ENCODE results near the gene DGKG. TPM values are rescaled to one million over a fixed set of nuclear protein-coding genes. Genes with fewer than 3 reads are reported as not detected.

Gene DGKG
- total RNA-seq, 1 donor from 2014 or later: 6.3 TPM

- no peak for DNase-seq (ENCODE audit: low read depth)
Measured at GRCh38 chr3:186178412-186178811, 183.6 kb downstream of the DGKG start.

DNA sequence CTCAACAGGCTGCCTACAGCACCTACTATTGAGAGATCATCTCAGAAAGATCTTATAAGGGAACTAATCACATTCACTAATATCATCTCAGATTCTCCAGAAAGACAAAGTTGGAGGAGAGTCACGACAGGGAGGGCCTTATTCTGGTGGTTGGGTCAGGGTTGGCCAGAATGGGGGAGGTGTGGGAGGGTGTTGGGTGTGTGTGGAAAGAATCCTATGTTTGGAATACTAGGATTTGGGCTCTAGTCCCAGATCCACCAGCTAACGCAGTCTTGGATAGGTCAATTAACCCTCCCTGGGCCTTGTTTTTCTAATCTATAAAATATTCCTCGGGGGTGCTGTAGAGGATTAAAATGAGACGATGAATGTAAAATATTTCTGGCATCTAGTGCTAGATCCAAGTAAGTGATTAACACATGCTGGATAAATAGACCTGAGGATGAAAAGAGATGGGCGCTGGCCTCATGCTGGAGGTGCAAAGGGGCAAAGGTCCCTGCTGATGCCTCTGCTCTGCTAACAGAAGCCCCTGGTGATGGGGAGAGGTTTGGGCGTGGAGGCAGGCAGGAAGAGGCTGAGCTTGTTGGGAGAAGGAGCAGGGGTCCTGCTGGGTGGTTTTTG lies 185.6 kb downstream of the DGKG start:
- DNase-seq (ENCODE audit: low read depth): no peak

- no peak for DNase-seq (ENCODE audit: low read depth)
Measured at GRCh38 chr3:186173224-186173815, 188.7 kb downstream of the DGKG start.

GRCh38 chr3:186172353-186172752 lies 189.7 kb downstream of the DGKG start:
- DNase-seq (ENCODE audit: low read depth): no peak

DNA sequence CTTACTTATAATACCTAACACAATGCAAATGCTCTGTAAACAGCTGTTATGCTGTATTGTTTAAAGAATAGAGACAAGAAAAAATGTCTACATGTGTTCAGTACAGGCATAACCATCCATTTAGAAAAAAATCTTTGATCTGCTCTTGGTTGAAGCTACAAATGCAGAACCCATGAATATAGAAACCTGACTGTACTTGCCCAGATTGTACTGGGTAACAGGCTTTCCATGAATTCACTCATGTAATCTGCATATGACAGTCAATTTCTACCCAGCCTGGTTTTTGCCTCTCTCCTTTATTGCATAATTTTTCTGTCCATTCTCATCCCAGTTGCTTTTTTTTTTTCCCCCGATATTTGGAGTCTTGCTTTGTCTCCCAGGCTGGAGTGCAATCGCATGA lies 190.5 kb downstream of the DGKG start:
- DNase-seq (ENCODE audit: low read depth): no peak

DNA sequence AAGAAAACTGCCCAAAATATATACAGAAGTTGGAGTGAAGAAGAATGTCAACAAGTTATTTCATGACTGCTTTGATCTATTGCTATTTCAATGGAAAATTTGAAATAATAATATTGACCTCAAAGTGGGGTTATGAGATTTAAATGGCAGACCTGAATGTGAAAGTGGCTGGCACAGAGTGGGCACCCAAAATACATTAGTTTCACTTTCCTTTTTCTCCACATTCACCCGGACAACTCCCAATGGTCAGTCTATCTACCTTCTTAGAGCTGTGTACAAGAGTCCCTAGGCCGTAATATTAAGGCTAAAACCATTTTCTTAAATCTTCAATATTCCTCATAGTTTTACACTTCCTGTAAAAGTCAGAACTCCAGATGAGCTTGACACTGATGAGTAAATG lies 191.5 kb downstream of the DGKG start:
- DNase-seq (ENCODE audit: low read depth): no peak

- DNase-seq (ENCODE audit: low read depth): no peak
Measured at GRCh38 chr3:186169379-186169778, 192.7 kb downstream of the DGKG start.

DNA sequence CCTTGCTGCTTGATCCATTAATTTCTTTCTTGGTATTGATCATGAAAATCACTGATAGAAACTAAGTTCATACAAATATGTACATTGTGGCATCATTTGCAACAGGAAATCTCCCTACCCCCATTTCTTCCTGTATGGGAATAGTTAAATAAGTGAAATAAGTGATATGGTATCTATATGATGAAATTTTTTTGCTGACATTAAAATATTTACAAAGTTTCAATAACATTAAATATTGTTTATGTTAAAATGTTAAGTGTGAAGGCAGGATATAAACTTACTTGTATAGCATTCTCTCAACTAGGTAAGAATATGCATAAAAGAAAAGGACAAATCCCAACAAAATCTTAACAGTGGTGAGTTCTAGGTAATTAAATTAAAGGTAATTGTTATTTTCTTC lies 193.1 kb downstream of the DGKG start:
- DNase-seq (ENCODE audit: low read depth): no peak

DNA sequence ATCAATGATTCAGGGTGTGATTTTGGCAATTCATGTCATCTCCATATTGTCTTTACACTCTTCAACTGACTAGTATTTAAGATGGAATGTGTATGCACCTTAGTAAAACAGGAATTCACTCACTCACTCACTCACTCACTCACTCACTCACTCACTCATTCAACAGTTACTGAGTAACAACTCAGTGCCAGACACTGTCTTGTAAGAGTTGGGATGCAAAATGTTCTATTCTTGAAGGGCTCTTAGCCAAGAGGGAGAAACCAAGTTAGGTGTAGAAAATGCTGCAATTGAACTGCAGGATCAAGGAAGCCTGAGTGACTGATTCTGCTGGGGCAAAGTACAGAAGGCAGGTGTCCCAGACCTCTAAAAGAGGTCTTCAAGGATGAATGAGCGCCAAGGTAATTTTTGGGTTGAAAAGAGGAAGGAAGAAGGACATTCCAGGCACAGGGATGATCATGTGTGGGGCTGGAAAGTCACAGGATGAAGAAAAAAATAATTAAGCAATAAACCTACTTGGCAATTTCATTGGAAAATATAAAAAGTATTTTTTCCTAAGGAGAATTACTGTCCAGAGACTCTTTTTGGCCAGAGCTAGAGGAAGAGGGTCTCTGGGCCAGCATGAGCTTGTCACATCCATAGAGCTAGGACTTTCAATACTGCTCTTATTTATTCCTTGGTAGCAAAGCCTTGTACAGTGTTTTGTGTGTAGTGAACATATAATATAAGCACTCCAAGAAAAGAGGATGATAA lies 194.2 kb downstream of the DGKG start:
- no peak for DNase-seq (ENCODE audit: low read depth)

GRCh38 chr3:186166491-186167288 lies 195.3 kb downstream of the DGKG start:
- DNase-seq (ENCODE audit: low read depth): peak; percentile 75

GRCh38 chr3:186166036-186166435 lies 196.0 kb downstream of the DGKG start:
- peak; percentile 70 for DNase-seq (ENCODE audit: low read depth)

DNA sequence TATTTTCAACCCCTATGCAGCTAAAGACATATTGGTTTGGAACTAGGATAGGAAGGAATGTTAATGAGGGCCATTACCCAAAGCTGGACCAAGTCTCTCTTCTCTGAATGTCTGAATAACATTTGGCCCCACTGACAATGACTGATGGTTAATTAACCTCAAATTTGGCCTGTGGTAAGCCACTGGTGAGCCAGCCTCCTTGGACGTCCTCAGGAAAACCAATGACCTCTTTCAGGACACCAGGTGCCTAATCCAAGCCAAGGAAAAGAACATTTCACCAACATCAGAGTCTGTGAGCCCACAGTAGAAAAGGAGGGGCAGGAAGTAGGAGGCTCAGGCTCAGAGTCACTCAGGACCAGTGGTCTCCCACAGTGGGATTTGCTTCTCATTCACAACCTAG lies 196.7 kb downstream of the DGKG start:
- DNase-seq (ENCODE audit: low read depth): peak; percentile 95

DNA sequence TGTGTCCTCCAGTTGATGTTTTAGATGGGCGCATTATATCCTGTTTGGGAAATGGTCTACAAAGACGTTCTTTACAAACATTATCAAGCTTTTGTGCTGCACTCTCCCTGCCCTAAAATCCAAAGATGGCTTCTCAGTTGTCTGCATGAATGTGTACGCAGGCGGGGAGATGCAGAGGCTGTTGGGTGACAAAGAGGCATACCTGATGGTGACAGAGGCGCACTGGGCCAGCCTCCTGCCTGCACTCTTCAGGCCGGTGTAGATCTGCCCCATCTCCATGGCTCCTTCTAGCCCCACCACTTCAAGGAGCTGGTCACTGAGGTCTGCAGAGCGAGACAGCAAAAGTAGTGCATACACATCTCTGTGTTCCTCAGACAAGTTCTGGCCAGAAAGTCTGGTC lies 197.3 kb downstream of the DGKG start:
- DNase-seq (ENCODE audit: low read depth): no peak

- peak; percentile 73 for DNase-seq (ENCODE audit: low read depth)
Measured at GRCh38 chr3:186162221-186162620, 199.8 kb downstream of the DGKG start.

- no peak for DNase-seq (ENCODE audit: low read depth)
Measured at GRCh38 chr3:186160691-186161243, 201.3 kb downstream of the DGKG start.

- no peak for DNase-seq (ENCODE audit: low read depth)
Measured at GRCh38 chr3:186154641-186155040, 207.4 kb downstream of the DGKG start.

DNA sequence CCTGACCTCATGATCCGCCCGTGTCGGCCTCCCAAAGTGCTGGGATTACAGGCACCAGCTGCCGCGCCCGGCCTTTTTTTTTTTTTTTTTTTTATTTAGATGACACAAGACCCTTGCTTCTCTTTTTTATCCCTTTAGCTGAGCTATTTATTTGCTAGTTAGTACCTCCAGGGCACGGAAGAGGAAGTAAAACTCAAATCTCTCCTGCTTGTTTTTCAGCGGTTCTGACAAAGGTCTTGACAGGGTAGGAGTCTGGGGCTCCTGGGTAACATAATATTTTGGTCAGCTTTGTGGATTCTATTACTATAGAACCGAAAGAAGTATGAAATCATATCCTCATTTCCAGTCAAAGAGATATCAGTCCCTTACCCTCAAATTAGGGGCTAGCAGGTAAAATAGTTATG lies 209.1 kb downstream of the DGKG start:
- DNase-seq (ENCODE audit: low read depth): no peak

DNA sequence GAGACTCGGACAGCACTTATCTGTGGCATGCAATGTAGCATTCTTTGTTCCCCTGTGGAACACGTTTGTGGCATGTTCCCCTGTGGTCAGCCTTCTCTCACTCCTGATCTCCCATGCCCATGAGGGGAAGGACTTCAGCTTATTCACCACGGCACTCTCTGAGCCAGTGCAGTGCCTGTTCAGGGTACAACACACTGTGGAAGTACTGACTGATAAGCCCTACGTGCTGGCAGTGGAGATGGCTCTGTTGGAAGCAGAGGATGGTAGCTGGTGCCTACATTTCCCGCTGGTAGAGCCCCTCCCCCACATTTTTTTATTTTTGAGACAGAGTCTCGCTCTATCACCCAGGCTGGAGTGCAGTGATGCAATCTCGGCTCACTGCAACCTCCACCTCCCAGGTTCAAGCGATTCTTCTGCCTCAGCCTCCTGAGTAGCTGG lies 209.7 kb downstream of the DGKG start:
- peak; percentile 53 for DNase-seq (ENCODE audit: low read depth)

DNA sequence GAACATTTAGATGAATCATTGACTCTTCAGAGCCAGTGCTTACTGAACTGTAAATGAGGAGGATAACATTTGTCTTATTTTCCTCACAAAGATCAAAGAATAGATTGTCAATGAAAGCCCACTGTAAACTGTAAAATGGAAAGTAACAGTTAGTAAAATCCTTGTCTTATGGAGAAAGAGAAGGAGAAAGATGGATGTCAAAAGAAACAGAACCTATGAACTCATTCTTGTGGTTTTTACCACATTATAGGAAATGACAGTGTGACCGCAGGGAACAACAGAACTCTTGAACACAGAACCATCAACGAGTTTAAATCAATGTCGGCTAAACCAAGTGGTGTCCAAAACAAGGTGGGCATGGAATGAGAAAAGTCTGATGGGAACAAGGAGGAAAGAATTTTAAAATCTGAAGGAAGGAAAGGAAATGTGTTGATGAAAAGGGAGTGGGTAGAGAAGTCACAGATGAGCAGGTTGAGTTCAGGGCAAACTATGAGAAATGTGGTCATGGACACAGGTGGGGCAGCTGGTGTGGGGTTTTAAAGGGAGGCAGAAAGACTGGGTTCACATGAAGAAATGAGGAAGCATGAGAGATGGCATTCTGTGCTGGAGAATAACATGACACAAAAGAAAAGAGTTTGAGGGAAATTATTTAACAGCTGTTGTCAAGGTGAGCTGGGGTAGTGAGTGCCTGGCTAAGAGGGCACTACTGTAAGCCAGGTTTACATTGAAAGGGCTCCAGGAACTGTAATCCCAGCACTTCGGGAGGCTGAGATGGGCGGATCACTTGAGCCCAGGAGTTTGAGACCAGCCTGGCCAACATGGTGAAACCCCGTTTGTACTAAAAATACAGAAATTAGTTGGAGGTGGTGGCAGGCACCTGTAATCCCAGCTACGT lies 210.7 kb downstream of the DGKG start:
- DNase-seq (ENCODE audit: low read depth): no peak

DNA sequence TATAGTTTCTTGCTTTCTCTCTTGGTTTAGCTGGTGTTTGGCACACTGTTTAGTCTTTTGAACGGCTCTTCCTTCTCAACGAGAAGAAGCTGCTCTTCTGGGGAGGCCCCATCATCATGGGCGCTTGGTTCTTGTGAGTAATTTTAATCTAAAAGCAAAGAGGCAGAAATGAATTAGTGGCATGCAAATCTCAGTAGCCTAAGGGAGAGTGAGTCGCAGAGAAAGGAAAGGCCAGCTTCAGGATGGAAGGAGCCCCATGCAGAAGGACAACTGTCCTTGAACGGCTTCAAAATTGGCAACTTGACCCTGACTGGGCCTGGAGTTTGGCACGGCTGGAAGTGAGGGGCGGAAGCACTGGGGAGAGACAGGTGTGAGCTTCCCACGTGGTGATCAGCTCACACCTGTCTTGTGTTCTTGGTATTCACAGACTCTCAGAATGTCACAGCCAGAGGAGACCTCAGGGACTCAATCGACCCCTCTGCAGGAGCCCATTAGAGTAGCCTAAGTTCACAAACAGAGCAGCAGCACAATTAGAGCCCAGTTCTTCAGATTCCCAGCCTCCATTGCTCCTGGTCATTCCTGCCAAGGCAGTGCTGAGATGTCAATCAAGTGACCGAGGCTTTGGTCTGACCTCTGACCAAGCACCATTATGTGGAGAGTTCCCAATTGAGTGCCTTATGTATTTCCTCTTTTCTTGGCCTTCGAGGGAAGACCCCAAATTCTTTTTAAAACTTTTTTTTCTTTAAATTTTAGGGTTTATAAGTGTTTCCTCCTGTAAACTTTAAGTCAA lies 211.8 kb downstream of the DGKG start:
- peak; percentile 57 for DNase-seq (ENCODE audit: low read depth)

All from myocyte (in vitro differentiated cells).